B cell (primary cell): ENCODE measurements around the gene F13A1. TPM values are rescaled to one million over a fixed set of nuclear protein-coding genes. Genes with fewer than 3 reads are reported as not detected.

Experiments used
- ATAC-seq: fragments of 200-7000 bp; cut with Tn5 transposase; one replicate; pipeline ENCODE4 v1.10.0; 2021; ENCODE audit warnings: low read depth, mild to moderate bottlenecking, moderate number of reproducible peaks, moderate library complexity
- CTCF ChIA-PET: fragments of 350-600 bp; sonication (Branson Sonifier 250); formaldehyde crosslinking; loops from one replicate; lab custom pipeline; 2021; ENCODE audit warnings: antibody characterized with exemption, inconsistent platforms; lab: Charles Lee
- POLR2A ChIA-PET: fragments of 350-600 bp; sonication (Branson Sonifier 250); formaldehyde crosslinking; loops from one replicate; lab custom pipeline; 2021; ENCODE audit warnings: antibody characterized with exemption; lab: Charles Lee
- DNase-seq: peaks from one replicate; pipeline ENCODE4 v3.0.0; 2013
- H2AFZ ChIP-seq: 2 replicates; pipeline ENCODE4 v1.6.1; 2012; ENCODE audit warnings: mild to moderate bottlenecking, low read depth, low read length; ENCODE audit not compliant: insufficient read depth, poor library complexity, severe bottlenecking
- H3K27ac ChIP-seq, 2 donors: 1 replicate in 1 of 2; 2 replicates in 1 of 2; pipeline ENCODE4 v1.5.1; 2012 to 2013; ENCODE audit warnings: low read length in 2 of 2, mild to moderate bottlenecking in 2 of 2, moderate library complexity in 1 of 2
- H3K27me3 ChIP-seq, 4 experiments: fragments of 200-600 bp in 1 of 4; sonication (generic) in 1 of 4; replicated peaks in 1 of 4; 1 replicate in 2 of 4; 2 replicates in 2 of 4; pipeline versions ENCODE4 v1.6.1 to v1.7.0; 2013 to 2016; ENCODE audit warnings: low read length in 3 of 4, mild to moderate bottlenecking in 2 of 4, mixed read lengths in 1 of 4, moderate library complexity in 1 of 4; ENCODE audit not compliant: insufficient read depth in 4 of 4, control insufficient read depth in 3 of 4; ENCODE audit errors: control extremely low read depth in 1 of 4
- H3K36me3 ChIP-seq, 2 experiments: replicated peaks in 1 of 2; 1 replicate in 1 of 2; 2 replicates in 1 of 2; pipeline versions ENCODE4 v1.6.1 to v1.7.1; 2013; ENCODE audit warnings: low read length in 1 of 2; ENCODE audit not compliant: insufficient read depth in 2 of 2, control insufficient read depth in 1 of 2; ENCODE audit errors: control extremely low read depth in 1 of 2, extremely low read depth in 1 of 2
- H3K4me1 ChIP-seq, 2 donors: fragments of 200-600 bp in 1 of 2; sonication (generic) in 1 of 2; 1 replicate in 1 of 2; 2 replicates in 1 of 2; pipeline versions ENCODE4 v1.5.1 to v1.6.1; 2013 to 2017; ENCODE audit warnings: low read length in 2 of 2; ENCODE audit not compliant: control insufficient read depth in 2 of 2, insufficient read depth in 2 of 2
- H3K4me2 ChIP-seq: replicated peaks from 2 replicates; pipeline ENCODE3; 2012; ENCODE audit warnings: mild to moderate bottlenecking, low read depth, low read length; ENCODE audit not compliant: poor library complexity, severe bottlenecking
- H3K4me3 ChIP-seq, 5 experiments: fragments of 200-600 bp in 1 of 5; sonication (generic) in 1 of 5; 1 replicate in 3 of 5; 2 replicates in 2 of 5; pipeline versions ENCODE4 v1.5.1 to v1.7.0; 2011 to 2016; ENCODE audit warnings: low read length in 4 of 5, mild to moderate bottlenecking in 4 of 5, low read depth in 2 of 5, control low read depth in 1 of 5, moderate library complexity in 1 of 5; ENCODE audit not compliant: insufficient read depth in 1 of 5; ENCODE audit errors: control extremely low read depth in 1 of 5, extremely low read depth in 1 of 5
- H3K79me2 ChIP-seq: fragments of 200-600 bp; sonication (generic); one replicate; pipeline ENCODE4 v1.6.0; 2016; ENCODE audit warnings: low read length; ENCODE audit not compliant: control insufficient read depth, insufficient read depth
- H3K9ac ChIP-seq: fragments of 200-600 bp; sonication (generic); 2 replicates; pipeline ENCODE4 v1.6.1; 2017; ENCODE audit warnings: mild to moderate bottlenecking, low read length, moderate library complexity
- H3K9me3 ChIP-seq, 3 donors: one replicate each; pipeline versions ENCODE4 v1.6.1 to v1.7.1; 2013; ENCODE audit warnings: low read length in 2 of 3; ENCODE audit not compliant: control insufficient read depth in 2 of 3, insufficient read depth in 1 of 3; ENCODE audit errors: control extremely low read depth in 1 of 3
- H4K20me1 ChIP-seq: 2 replicates; pipeline ENCODE4 v1.6.0; 2012; ENCODE audit warnings: mild to moderate bottlenecking, low read length; ENCODE audit not compliant: insufficient read depth, control insufficient read depth, poor library complexity, severe bottlenecking
- H3K27ac Mint-ChIP-seq: one replicate; pipeline ENCODE4 v1.8.0; 2021; ENCODE audit warnings: mixed read lengths
- H3K27me3 Mint-ChIP-seq: one replicate; pipeline ENCODE4 v1.8.0; 2021; ENCODE audit warnings: mixed read lengths
- H3K4me1 Mint-ChIP-seq: one replicate; pipeline ENCODE4 v1.8.0; 2021; ENCODE audit warnings: mixed read lengths
- H3K4me3 Mint-ChIP-seq: one replicate; pipeline ENCODE4 v1.8.0; 2021; ENCODE audit warnings: mixed read lengths
- H3K9me3 Mint-ChIP-seq: one replicate; pipeline ENCODE4 v1.8.0; 2022; ENCODE audit warnings: mixed read lengths; ENCODE audit not compliant: insufficient read depth
- EZH2 ChIP-seq: IDR thresholded peaks from 2 replicates; pipeline ENCODE4 v1.6.1; 2012; ENCODE audit warnings: borderline replicate concordance, low read depth, mild to moderate bottlenecking, moderate library complexity, low read length; ENCODE audit not compliant: insufficient read depth, poor library complexity, severe bottlenecking
- WGBS: methylation state at CpG from one replicate; pipeline ENCODE4 v1.1.5; 2013; ENCODE audit warnings: missing lambda C conversion rate; ENCODE audit not compliant: insufficient coverage; 5-methylcytosine and 5-hydroxymethylcytosine counted together
- intact Hi-C: fragments of 100-400 bp; cut with micrococcal nuclease; formaldehyde crosslinking; loops from one replicate; pipeline ENCODE4 v1.10.0; 2022
- polyA plus RNA-seq: library from polyadenylated mRNA; depleted of rRNA; stranded (reverse); fragments of >200 nt; gene quantifications from 2 replicates; pipeline ENCODE4 v1.2.3, GENCODE V29; 2012
- total RNA-seq, 2 donors: library from RNA; stranded (reverse); fragments of 120-200 nt in 1 of 2; gene quantifications; 1 replicate in 1 of 2; 2 replicates in 1 of 2; pipeline versions ENCODE4 v1.2.3 to v1.2.4, GENCODE V29; 2013 to 2022
- TF ChIP-seq, protein P1 (sequence below): fragments of 200-600 bp; IDR thresholded peaks from one replicate; pipeline ENCODE4 v1.8.0; 2022; ENCODE audit warnings: antibody characterized with exemption, mild to moderate bottlenecking

The F13A1 gene
- total and polyA plus RNA-seq, 2 donors (not counting 1 experiment from before 2014, with no cell fraction given), result 0.43 to 2.0 TPM

DNA sequence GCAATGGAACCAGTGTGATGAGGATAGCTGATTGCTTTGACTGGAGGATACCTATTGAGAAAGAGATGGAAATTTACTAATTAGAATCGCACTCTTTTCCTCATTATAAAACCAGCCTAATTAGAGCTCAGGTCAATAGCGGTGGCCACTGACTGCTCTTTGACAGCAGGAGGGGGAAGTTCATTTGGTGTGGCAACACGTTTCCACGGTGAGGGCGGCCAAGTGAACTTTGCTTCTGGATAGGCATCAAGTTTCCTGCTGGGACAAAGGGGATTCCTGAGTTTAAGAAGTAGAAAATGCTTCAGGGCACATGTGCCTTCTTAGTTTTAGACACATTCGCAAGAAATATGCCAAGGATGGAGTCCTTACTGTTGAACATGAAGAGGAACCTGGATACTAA lies 168.4 kb downstream of the F13A1 start:
- H3K9ac ChIP-seq, result no peak overlapping the region
- no peaks in the 10 kb centered on the region for H3K9me3 Mint-ChIP-seq
- ChIA-PET CTCF (interaction anchor here (1.1 kb wide), 1 partner anchor 193 kb away, joined by 3 read pairs; no protein-coding TSS in a partner anchor), POLR2A (no interaction called here)
- DNase-seq (no peak), ATAC-seq (no peak)
- peaks cover 25% of the 10 kb centered on the region for H3K27me3 Mint-ChIP-seq
- TF ChIP-seq, protein P1, sequence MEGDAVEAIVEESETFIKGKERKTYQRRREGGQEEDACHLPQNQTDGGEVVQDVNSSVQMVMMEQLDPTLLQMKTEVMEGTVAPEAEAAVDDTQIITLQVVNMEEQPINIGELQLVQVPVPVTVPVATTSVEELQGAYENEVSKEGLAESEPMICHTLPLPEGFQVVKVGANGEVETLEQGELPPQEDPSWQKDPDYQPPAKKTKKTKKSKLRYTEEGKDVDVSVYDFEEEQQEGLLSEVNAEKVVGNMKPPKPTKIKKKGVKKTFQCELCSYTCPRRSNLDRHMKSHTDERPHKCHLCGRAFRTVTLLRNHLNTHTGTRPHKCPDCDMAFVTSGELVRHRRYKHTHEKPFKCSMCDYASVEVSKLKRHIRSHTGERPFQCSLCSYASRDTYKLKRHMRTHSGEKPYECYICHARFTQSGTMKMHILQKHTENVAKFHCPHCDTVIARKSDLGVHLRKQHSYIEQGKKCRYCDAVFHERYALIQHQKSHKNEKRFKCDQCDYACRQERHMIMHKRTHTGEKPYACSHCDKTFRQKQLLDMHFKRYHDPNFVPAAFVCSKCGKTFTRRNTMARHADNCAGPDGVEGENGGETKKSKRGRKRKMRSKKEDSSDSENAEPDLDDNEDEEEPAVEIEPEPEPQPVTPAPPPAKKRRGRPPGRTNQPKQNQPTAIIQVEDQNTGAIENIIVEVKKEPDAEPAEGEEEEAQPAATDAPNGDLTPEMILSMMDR, result no peak
- no peak for TF ChIP-seq EZH2
- 54% methylated on average over 3 of the region's 6 CpGs for WGBS
- H3K9me3 ChIP-seq, result no peaks in the 10 kb centered on the region
- peaks cover 0 to 8% (median 3%) of the 10 kb centered on the region in 4 experiments for H3K27me3 ChIP-seq
- no peaks in the 10 kb centered on the region for H3K36me3 ChIP-seq
- no peaks in the 10 kb centered on the region for H3K4me1 Mint-ChIP-seq
- no peak overlapping the region for H3K4me3 Mint-ChIP-seq
- no peak overlapping the region for H2AFZ ChIP-seq
- no peak overlapping the region for H3K4me3 ChIP-seq
- H3K27ac ChIP-seq, result no peak overlapping the region
- no peak overlapping the region for H3K4me2 ChIP-seq
- no peaks in the 10 kb centered on the region for H4K20me1 ChIP-seq
- H3K79me2 ChIP-seq, result no peaks in the 10 kb centered on the region
- H3K4me1 ChIP-seq, result no peaks in the 10 kb centered on the region
- intact Hi-C loops, result no loop called here
- H3K27ac Mint-ChIP-seq, result no peak overlapping the region

DNA sequence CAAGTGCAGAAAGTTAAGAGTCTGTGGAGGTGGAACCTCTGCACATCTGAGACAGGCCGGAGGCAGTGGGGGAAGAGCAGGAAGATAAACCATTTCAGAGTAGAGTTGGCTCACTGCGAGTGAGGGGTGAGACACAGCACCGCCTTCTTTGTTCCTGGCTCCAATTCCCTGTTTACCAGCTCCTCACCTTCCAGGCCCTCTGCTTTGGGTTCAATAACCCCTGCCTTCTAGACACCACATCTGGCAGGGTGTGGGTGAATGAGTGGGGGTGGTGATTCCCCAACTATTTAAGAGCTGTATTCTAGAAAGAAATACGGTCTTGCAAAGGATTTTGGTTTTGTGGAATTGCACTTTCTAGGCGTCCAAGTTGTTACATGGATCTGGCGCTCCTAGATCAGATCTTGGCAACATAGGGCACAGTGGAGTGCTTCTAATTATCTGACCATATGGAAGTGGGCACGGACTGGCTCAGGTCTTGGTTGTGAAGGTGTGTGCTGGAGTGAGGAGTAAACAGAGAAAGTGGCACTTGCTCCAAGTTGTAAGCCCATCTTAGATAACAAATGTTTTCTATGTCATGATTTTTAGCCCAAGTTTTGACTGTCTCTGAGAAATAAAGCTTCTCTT lies 172.2 kb downstream of the F13A1 start:
- H3K4me3 ChIP-seq, result no peak overlapping the region
- H3K4me2 ChIP-seq, result no peak overlapping the region
- H3K9me3 ChIP-seq, result peaks cover 0 to 5% (median 0%) of the 10 kb centered on the region in 3 donors
- Mint-ChIP-seq H3K9me3 (peaks cover 2% of the 10 kb centered on the region), H3K27me3 (peaks cover 26% of the 10 kb centered on the region), H3K4me3 (no peak overlapping the region), H3K27ac (no peak overlapping the region), H3K4me1 (no peaks in the 10 kb centered on the region)
- no peak overlapping the region for H3K9ac ChIP-seq
- intact Hi-C loops, result no loop called here
- H3K4me1 ChIP-seq, result no peaks in the 10 kb centered on the region
- ATAC-seq (no peak), DNase-seq (no peak)
- H2AFZ ChIP-seq, result no peak overlapping the region
- H3K27ac ChIP-seq, result no peak overlapping the region
- H3K36me3 ChIP-seq, result no peaks in the 10 kb centered on the region
- no peak for TF ChIP-seq EZH2
- TF ChIP-seq, protein P1, result no peak
- peaks cover 0 to 12% (median 3%) of the 10 kb centered on the region in 4 experiments for H3K27me3 ChIP-seq
- POLR2A ChIA-PET, result no interaction called here
- CTCF ChIA-PET, result no interaction called here
- no peaks in the 10 kb centered on the region for H4K20me1 ChIP-seq
- H3K79me2 ChIP-seq, result no peaks in the 10 kb centered on the region
- 93% methylated on average over 5 of the region's 7 CpGs for WGBS
